Measurements from ENCODE around the gene DUSP12. TPM values are rescaled to one million over a fixed set of nuclear protein-coding genes. Genes with fewer than 3 reads are reported as not detected.
A peak's percentile ranks its signal among the peaks of the same experiment; 100 is the strongest.

The DUSP12 gene
- total RNA-seq, 1 experiment from 2014 or later = 29.4 TPM

GRCh38 chr1:161735837-161736236 lies 13.7 kb upstream of the DUSP12 start:
- TF ChIP-seq TEAD4 (CRISPR knock-in tag; IDR thresholded peaks at IDR 0.05) = no peak
- TF ChIP-seq FOXP1 (CRISPR knock-in tag; IDR thresholded peaks at IDR 0.05; ENCODE audit: borderline replicate concordance) = no peak
- no peak for TF ChIP-seq USF2 (CRISPR knock-in tag; IDR thresholded peaks at IDR 0.05)
- no peak for TF ChIP-seq NFATC4 (CRISPR knock-in tag; IDR thresholded peaks at IDR 0.05)
- H3K36me3 Mint-ChIP-seq = no peaks in the 10 kb centered on the region
- no peak for ATAC-seq
- no peak overlapping the region for H3K27ac Mint-ChIP-seq
- no peaks in the 10 kb centered on the region for H3K9me3 Mint-ChIP-seq
- no peak overlapping the region for H3K4me3 Mint-ChIP-seq
- no peaks in the 10 kb centered on the region; the same call in 1 of the 2 replicates for H3K27me3 Mint-ChIP-seq (ENCODE audit: low read depth)
- peaks cover 50% of the 10 kb centered on the region for H3K4me1 Mint-ChIP-seq
- ChIA-PET POLR2A (no interaction called here), CTCF (interaction anchor here (1.1 to 1.2 kb wide), 2 partner anchors 10 to 251 kb away, joined by 3 read pairs; no protein-coding TSS in a partner anchor)
- DNase-seq (ENCODE audit: low spot score) = no peak

- no peaks in the 10 kb centered on the region for H3K9me3 Mint-ChIP-seq
- H3K4me1 Mint-ChIP-seq = peaks cover 44% of the 10 kb centered on the region
- no peak overlapping the region for H3K27ac Mint-ChIP-seq
- DNase-seq (ENCODE audit: low spot score) (no peak), ATAC-seq (peak; percentile 27; the same call in 1 of the 2 replicates)
- H3K36me3 Mint-ChIP-seq = no peaks in the 10 kb centered on the region
- no peaks in the 10 kb centered on the region; the same call in 1 of the 2 replicates for H3K27me3 Mint-ChIP-seq (ENCODE audit: low read depth)
- TF ChIP-seq NFE2L1 (CRISPR knock-in tag; IDR thresholded peaks at IDR 0.05) (no peak), PRRX2 (CRISPR knock-in tag; IDR thresholded peaks at IDR 0.05) (no peak), HMGXB4 (CRISPR knock-in tag; IDR thresholded peaks at IDR 0.05) (no peak), ESRRA (CRISPR knock-in tag; IDR thresholded peaks at IDR 0.05; ENCODE audit: borderline replicate concordance) (no peak), TP53 (CRISPR knock-in tag; IDR thresholded peaks at IDR 0.05) (no peak), TEAD1 (CRISPR knock-in tag; IDR thresholded peaks at IDR 0.05) (no peak)
- POLR2A ChIA-PET = no interaction called here
- no peak overlapping the region for H3K4me3 Mint-ChIP-seq
- CTCF ChIA-PET = interaction anchor here (1.1 to 3.2 kb wide), 3 partner anchors 10 to 252 kb away, joined by 3 to 24 read pairs (median 23); no protein-coding TSS in a partner anchor
Measured at GRCh38 chr1:161736335-161736969, 13.1 kb upstream of the DUSP12 start.

- ATAC-seq (peak; percentile 82), DNase-seq (ENCODE audit: low spot score) (peak; percentile 15)
- H3K27ac Mint-ChIP-seq = peak overlapping the region; percentile 37; the same call in 1 of the 2 replicates
- peak overlapping the region; percentile 30 for H3K4me3 Mint-ChIP-seq
- H3K4me1 Mint-ChIP-seq = peaks cover 39% of the 10 kb centered on the region
- POLR2A ChIA-PET = no interaction called here
- CTCF ChIA-PET = interaction anchor here (0.5 to 3.2 kb wide), 11 partner anchors 10 to 264 kb away, joined by 3 to 24 read pairs (median 9); partner anchors contain the start of gene DUSP12
- no peaks in the 10 kb centered on the region for H3K9me3 Mint-ChIP-seq
- no peaks in the 10 kb centered on the region for H3K27me3 Mint-ChIP-seq (ENCODE audit: low read depth)
- H3K36me3 Mint-ChIP-seq = no peaks in the 10 kb centered on the region
- TF ChIP-seq OVOL2 (CRISPR knock-in tag; IDR thresholded peaks at IDR 0.05; ENCODE audit: borderline replicate concordance) (no peak), ETV6 (CRISPR knock-in tag; IDR thresholded peaks at IDR 0.05) (no peak), CTCF (IDR thresholded peaks at IDR 0.05) (no peak), MAX (CRISPR knock-in tag; IDR thresholded peaks at IDR 0.05) (no peak), CDX4 (CRISPR knock-in tag; IDR thresholded peaks at IDR 0.05; ENCODE audit: borderline replicate concordance) (no peak), PREB (CRISPR knock-in tag; IDR thresholded peaks at IDR 0.05; ENCODE audit: borderline replicate concordance) (no peak), SOX15 (CRISPR knock-in tag; IDR thresholded peaks at IDR 0.05) (no peak), ZBTB43 (CRISPR knock-in tag; IDR thresholded peaks at IDR 0.05) (no peak), IRF1 (CRISPR knock-in tag; IDR thresholded peaks at IDR 0.05) (no peak), SMAD4 (CRISPR knock-in tag; IDR thresholded peaks at IDR 0.05) (no peak)
Measured at GRCh38 chr1:161737625-161738024, 12.0 kb upstream of the DUSP12 start.
